ENCODE results near the gene ATCAY. TPM values are rescaled to one million over a fixed set of nuclear protein-coding genes. Genes with fewer than 3 reads are reported as not detected.

The ATCAY gene
- total RNA-seq, 3 donors from 2014 or later (not counting 1 experiment from before 2014, with no cell fraction given): not detected

GRCh38 chr19:3839941-3840340, 40.5 kb upstream of the ATCAY start:
- 84% methylated on average over 13 of the region's 13 CpGs for WGBS (ENCODE audit: insufficient coverage)
- Histone ChIP-seq H3K4me3 (ENCODE audit: low read length) (no peak overlapping the region), H3K36me3 (ENCODE audit: control insufficient read depth, insufficient read depth, low read length) (no peaks in the 10 kb centered on the region), H3K27me3 (ENCODE audit: control insufficient read depth, insufficient read depth, low read length) (no peaks in the 10 kb centered on the region), H3K4me1 (ENCODE audit: control insufficient read depth, insufficient read depth, low read length) (no peaks in the 10 kb centered on the region), H3K9me3 (ENCODE audit: control insufficient read depth, insufficient read depth, low read length) (no peaks in the 10 kb centered on the region), H3K27ac (ENCODE audit: low read length) (no peak overlapping the region)
- TF ChIP-seq CTCF (IDR thresholded peaks at IDR 0.05): no peak
- ATAC-seq (no peak), DNase-seq (no peak)
- Mint-ChIP-seq H3K4me1 (no peaks in the 10 kb centered on the region), H3K27ac (no peak overlapping the region), H3K27me3 (ENCODE audit: low read depth in 2 of 2) (peaks cover 0 to 2% of the 10 kb centered on the region in 2 donors), H3K4me3 (no peak overlapping the region), H3K9me3 (no peaks in the 10 kb centered on the region), H3K36me3 (no peaks in the 10 kb centered on the region)
- intact Hi-C loops (cut with micrococcal nuclease): no loop called here

DNA sequence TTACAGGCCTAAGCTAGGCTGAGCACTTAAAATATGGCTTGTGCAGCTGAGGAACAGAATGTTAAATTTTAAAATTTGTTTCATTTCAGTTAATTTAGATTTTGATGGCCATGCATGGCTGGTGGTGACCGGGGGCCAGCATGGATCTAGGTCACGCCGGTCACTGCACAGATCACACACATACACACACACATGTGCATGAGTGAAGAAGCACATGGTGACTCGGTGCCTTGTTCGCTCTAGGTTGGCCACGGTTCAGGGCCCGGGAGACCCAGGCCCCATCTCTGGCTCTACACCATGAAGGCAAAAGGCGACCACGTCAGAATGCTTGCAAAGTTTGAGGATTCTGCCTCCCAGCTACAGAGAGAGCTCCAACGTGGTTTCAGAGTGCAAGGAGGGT, 39.7 kb upstream of the ATCAY start:
- DNase-seq (no peak), ATAC-seq (no peak)
- no peak overlapping the region for H3K4me3 ChIP-seq (ENCODE audit: low read length)
- no peak overlapping the region for H3K27ac Mint-ChIP-seq
- 89% methylated on average over 10 of the region's 10 CpGs for WGBS (ENCODE audit: insufficient coverage)
- peaks cover 0 to 2% of the 10 kb centered on the region in 2 donors for H3K27me3 Mint-ChIP-seq (ENCODE audit: low read depth in 2 of 2)
- no peak overlapping the region for H3K4me3 Mint-ChIP-seq
- H3K4me1 Mint-ChIP-seq: no peaks in the 10 kb centered on the region
- no peak overlapping the region for H3K27ac ChIP-seq (ENCODE audit: low read length)
- H3K9me3 ChIP-seq (ENCODE audit: control insufficient read depth, insufficient read depth, low read length): no peaks in the 10 kb centered on the region
- no peaks in the 10 kb centered on the region for H3K36me3 Mint-ChIP-seq
- no peaks in the 10 kb centered on the region for H3K36me3 ChIP-seq (ENCODE audit: control insufficient read depth, insufficient read depth, low read length)
- H3K27me3 ChIP-seq (ENCODE audit: control insufficient read depth, insufficient read depth, low read length): no peaks in the 10 kb centered on the region
- intact Hi-C loops (cut with micrococcal nuclease): no loop called here
- no peaks in the 10 kb centered on the region for H3K9me3 Mint-ChIP-seq
- no peaks in the 10 kb centered on the region for H3K4me1 ChIP-seq (ENCODE audit: control insufficient read depth, insufficient read depth, low read length)
- no peak for TF ChIP-seq CTCF (IDR thresholded peaks at IDR 0.05)

- Mint-ChIP-seq H3K4me1 (no peaks in the 10 kb centered on the region), H3K27me3 (ENCODE audit: low read depth in 2 of 2) (peaks cover 0 to 2% of the 10 kb centered on the region in 2 donors), H3K9me3 (no peaks in the 10 kb centered on the region), H3K36me3 (no peaks in the 10 kb centered on the region), H3K27ac (no peak overlapping the region), H3K4me3 (no peak overlapping the region)
- 86% methylated on average over 10 of the region's 11 CpGs for WGBS (ENCODE audit: insufficient coverage)
- no peaks in the 10 kb centered on the region for H3K36me3 ChIP-seq (ENCODE audit: control insufficient read depth, insufficient read depth, low read length)
- intact Hi-C loops (cut with micrococcal nuclease): no loop called here
- TF ChIP-seq CTCF (IDR thresholded peaks at IDR 0.05): no peak
- no peak for DNase-seq
- H3K27ac ChIP-seq (ENCODE audit: low read length): no peak overlapping the region
- H3K27me3 ChIP-seq (ENCODE audit: control insufficient read depth, insufficient read depth, low read length): no peaks in the 10 kb centered on the region
- no peaks in the 10 kb centered on the region for H3K4me1 ChIP-seq (ENCODE audit: control insufficient read depth, insufficient read depth, low read length)
- H3K4me3 ChIP-seq (ENCODE audit: low read length): no peak overlapping the region
- no peaks in the 10 kb centered on the region for H3K9me3 ChIP-seq (ENCODE audit: control insufficient read depth, insufficient read depth, low read length)
- ATAC-seq: no peak
Measured at GRCh38 chr19:3842948-3843347, 37.5 kb upstream of the ATCAY start.

DNA sequence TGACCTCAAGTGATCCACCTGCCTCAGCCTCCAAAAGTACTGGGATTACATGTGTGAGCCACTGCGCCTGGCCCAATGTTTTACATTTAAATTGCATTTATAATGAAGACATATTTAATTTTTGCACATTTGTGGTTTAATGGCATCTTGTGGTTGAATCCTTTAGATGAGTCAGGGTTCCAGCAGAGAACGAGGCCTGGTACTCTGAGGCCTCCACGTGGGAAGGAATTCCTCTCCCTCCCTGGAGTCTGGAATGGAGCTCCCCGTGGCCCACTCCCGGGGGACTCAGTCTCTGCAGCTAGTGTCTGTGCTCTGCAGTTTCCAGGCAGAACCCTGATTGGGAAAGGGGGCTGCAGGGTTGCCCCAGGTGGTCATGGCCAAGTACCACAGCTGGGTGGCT, 35.9 kb upstream of the ATCAY start:
- Mint-ChIP-seq H3K9me3 (no peaks in the 10 kb centered on the region), H3K36me3 (no peaks in the 10 kb centered on the region), H3K27me3 (ENCODE audit: low read depth in 2 of 2) (no peaks in the 10 kb centered on the region), H3K4me3 (no peak overlapping the region), H3K4me1 (no peaks in the 10 kb centered on the region), H3K27ac (no peak overlapping the region)
- no peak for TF ChIP-seq CTCF (IDR thresholded peaks at IDR 0.05)
- intact Hi-C loops (cut with micrococcal nuclease): no loop called here
- peaks cover 3% of the 10 kb centered on the region for H3K4me1 ChIP-seq (ENCODE audit: control insufficient read depth, insufficient read depth, low read length)
- no peaks in the 10 kb centered on the region for H3K36me3 ChIP-seq (ENCODE audit: control insufficient read depth, insufficient read depth, low read length)
- no peaks in the 10 kb centered on the region for H3K9me3 ChIP-seq (ENCODE audit: control insufficient read depth, insufficient read depth, low read length)
- DNase-seq: no peak
- H3K27ac ChIP-seq (ENCODE audit: low read length): no peak overlapping the region
- no peak overlapping the region for H3K4me3 ChIP-seq (ENCODE audit: low read length)
- no peaks in the 10 kb centered on the region for H3K27me3 ChIP-seq (ENCODE audit: control insufficient read depth, insufficient read depth, low read length)
- WGBS (ENCODE audit: insufficient coverage): 64% methylated on average over 4 of the region's 5 CpGs
- ATAC-seq: no peak
